GM18861 (cell line): ENCODE data around the gene SYNE4.
"Not testable (repeated sequence)": the region's sequence is repeated elsewhere in the genome, so short reads cannot be mapped to it uniquely, and the experiment has no call there.

Experiments
- ATAC-seq: cut with Tn5 transposase; IDR thresholded peaks from one replicate; pipeline ENCODE4 v1.9.1; 2021; ENCODE audit not compliant: unreplicated experiment

SYNE4 gene

DNA sequence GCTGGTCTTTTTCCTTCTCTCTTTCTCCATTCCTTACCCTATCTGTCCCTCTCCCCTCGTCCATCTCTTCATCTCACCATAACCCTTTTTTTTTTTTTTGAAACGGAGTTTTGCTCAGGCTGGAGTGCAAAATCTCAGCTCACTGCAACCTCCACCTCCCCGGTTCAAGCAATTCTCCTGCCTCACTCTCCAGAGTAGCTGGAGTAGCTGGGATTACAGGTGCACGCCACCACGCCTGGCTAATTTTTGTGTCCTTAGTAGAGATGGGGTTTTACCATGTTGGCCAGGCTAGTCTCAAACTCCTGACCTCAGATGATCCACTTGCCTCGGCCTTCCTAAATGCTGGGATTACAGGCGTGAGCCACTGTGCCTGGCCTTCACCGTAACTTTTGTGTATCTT is 51.2 kb downstream of the SYNE4 start:
- ATAC-seq: not testable (repeated sequence)

- ATAC-seq: no peak
Measured at GRCh38 chr19:35955881-35956634, 52.6 kb downstream of the SYNE4 start.
